Panc1 (cell line): ENCODE data around the gene NID1. TPM values are rescaled to one million over a fixed set of nuclear protein-coding genes. Genes with fewer than 3 reads are reported as not detected.

Source experiments
- ATAC-seq: fragments of 200-7000 bp; cut with Tn5 transposase; 2 replicates; pipeline ENCODE4 v1.9.1; 2020; ENCODE audit warnings: mild to moderate bottlenecking, moderate library complexity
- BruUV-seq: library from RNA; stranded (reverse); fragments of 400-500 nt; replicated peaks from 2 replicates; lab custom pipeline; 2021; lab: Mats Ljungman, UMichigan
- CTCF ChIA-PET: fragments of 300-600 bp; sonication (Branson Sonifier 250); formaldehyde crosslinking; loops from one replicate; lab custom pipeline; 2022; ENCODE audit warnings: antibody characterized with exemption; lab: Charles Lee
- POLR2A ChIA-PET: fragments of 300-600 bp; sonication (Branson Sonifier 250); formaldehyde crosslinking; loops from one replicate; lab custom pipeline; 2022; ENCODE audit warnings: antibody characterized with exemption; lab: Charles Lee
- DNase-seq: peaks from one replicate; pipeline ENCODE4 v3.0.0-alpha.2; 2010; ENCODE audit warnings: low read depth, low spot score
- H3K27ac ChIP-seq: 2 replicates; pipeline ENCODE4 v1.5.1; 2011; ENCODE audit warnings: mild to moderate bottlenecking, low read length, inconsistent platforms
- H3K27me3 ChIP-seq: fragments of 200-500 bp; sonication (Bioruptor generic); 2 replicates; pipeline ENCODE4 v1.6.0; 2014; ENCODE audit warnings: low read length, inconsistent platforms; ENCODE audit not compliant: control insufficient read depth, insufficient read depth
- H3K36me3 ChIP-seq: fragments of 200-500 bp; sonication (Bioruptor generic); 2 replicates; pipeline ENCODE4 v1.5.1; 2014; ENCODE audit warnings: inconsistent platforms, mild to moderate bottlenecking, low read length, moderate library complexity; ENCODE audit not compliant: control insufficient read depth, insufficient read depth
- H3K4me1 ChIP-seq: 2 replicates; pipeline ENCODE4 v1.5.1; 2011; ENCODE audit warnings: inconsistent platforms, mild to moderate bottlenecking, low read length, moderate library complexity; ENCODE audit not compliant: control insufficient read depth, insufficient read depth
- H3K4me3 ChIP-seq, 2 experiments: 2 replicates each; pipeline ENCODE4 v1.5.1; 2011 to 2012; ENCODE audit warnings: low read depth in 2 of 2, low read length in 2 of 2, mild to moderate bottlenecking in 2 of 2, inconsistent platforms in 1 of 2, moderate library complexity in 1 of 2
- H3K9me3 ChIP-seq: fragments of 200-500 bp; sonication (Bioruptor generic); 2 replicates; pipeline ENCODE4 v1.5.1; 2014; ENCODE audit warnings: low read depth, mild to moderate bottlenecking, inconsistent platforms, low read length, moderate library complexity; ENCODE audit not compliant: control insufficient read depth, insufficient read depth
- CTCF ChIP-seq: fragments of 450-650 bp; IDR thresholded peaks from 2 replicates; pipeline ENCODE4 v1.5.1; 2017; ENCODE audit warnings: mild to moderate bottlenecking
- POLR2AphosphoS5 ChIP-seq: IDR thresholded peaks from 2 replicates; pipeline ENCODE4 v1.6.1; 2012; ENCODE audit warnings: mild to moderate bottlenecking, low read depth, low read length, moderate library complexity
- TCF7L2 ChIP-seq: IDR thresholded peaks from 2 replicates; pipeline ENCODE4 v1.6.1; 2011; ENCODE audit warnings: mild to moderate bottlenecking, low read depth, low read length, inconsistent platforms
- in situ Hi-C: cut with HindIII; loops from 2 replicates; pipeline ENCODE4 v1.10.0; 2016; ENCODE audit warnings: low sequenced_read_pairs, low pct_unique_long_range_greater_than_20kb
- intact Hi-C: fragments of 100-400 bp; cut with micrococcal nuclease; formaldehyde crosslinking; loops from one replicate; pipeline ENCODE4 v1.10.0; 2022; ENCODE audit not compliant: unreplicated experiment
- total RNA-seq: library from RNA; stranded (reverse); gene quantifications from one replicate; pipeline ENCODE4 v1.2.1, GENCODE V29; 2021; ENCODE audit not compliant: unreplicated experiment
- TF ChIP-seq, protein P1 (sequence below), 2 experiments: IDR thresholded peaks; 2 replicates each; pipeline ENCODE4 v1.6.1; 2011 to 2012; ENCODE audit warnings: low read depth in 2 of 2, control low read depth in 1 of 2, low read length in 1 of 2, mild to moderate bottlenecking in 1 of 2, moderate library complexity in 1 of 2; ENCODE audit not compliant: insufficient read depth in 1 of 2

Gene NID1
- total RNA-seq, 1 experiment from 2014 or later, result 89.3 TPM

DNA sequence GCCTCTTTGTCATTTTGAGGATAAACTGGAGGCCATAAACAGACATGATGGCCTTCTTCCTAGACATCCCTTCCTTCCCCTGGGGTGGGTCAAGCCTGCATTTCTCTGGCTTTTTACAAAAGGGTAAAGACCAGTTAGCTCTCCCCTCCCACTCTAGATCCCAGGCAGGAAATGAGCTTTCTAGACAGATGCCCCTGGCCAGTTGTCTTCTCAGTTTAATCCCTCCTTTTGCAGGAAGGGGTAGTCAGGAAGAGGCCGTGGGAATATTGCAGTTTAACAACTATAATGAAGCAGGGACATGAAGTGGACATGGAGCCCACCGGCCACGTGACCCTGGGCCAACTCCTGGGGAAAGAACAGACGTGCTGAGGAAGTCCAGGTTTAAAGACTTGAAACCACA is 85.7 kb downstream of the NID1 start:
- H3K4me1 ChIP-seq, result 0 out of 2 replicates have a peak, but pooled peaks cover 3% of the 10 kb centered on the region
- DNase-seq (no peak), ATAC-seq (no peak)
- CTCF ChIA-PET, result no interaction called here
- H3K36me3 ChIP-seq, result 0 out of 2 replicates have a peak, but pooled peaks cover 3% of the 10 kb centered on the region
- H3K27ac ChIP-seq, result no peak overlapping the region
- in situ Hi-C loops, result no loop called here
- POLR2A ChIA-PET, result no interaction called here
- no peaks in the 10 kb centered on the region for H3K27me3 ChIP-seq
- TF ChIP-seq CTCF (no peak), TCF7L2 (no peak), POLR2AphosphoS5 (no peak)
- TF ChIP-seq, protein P1, sequence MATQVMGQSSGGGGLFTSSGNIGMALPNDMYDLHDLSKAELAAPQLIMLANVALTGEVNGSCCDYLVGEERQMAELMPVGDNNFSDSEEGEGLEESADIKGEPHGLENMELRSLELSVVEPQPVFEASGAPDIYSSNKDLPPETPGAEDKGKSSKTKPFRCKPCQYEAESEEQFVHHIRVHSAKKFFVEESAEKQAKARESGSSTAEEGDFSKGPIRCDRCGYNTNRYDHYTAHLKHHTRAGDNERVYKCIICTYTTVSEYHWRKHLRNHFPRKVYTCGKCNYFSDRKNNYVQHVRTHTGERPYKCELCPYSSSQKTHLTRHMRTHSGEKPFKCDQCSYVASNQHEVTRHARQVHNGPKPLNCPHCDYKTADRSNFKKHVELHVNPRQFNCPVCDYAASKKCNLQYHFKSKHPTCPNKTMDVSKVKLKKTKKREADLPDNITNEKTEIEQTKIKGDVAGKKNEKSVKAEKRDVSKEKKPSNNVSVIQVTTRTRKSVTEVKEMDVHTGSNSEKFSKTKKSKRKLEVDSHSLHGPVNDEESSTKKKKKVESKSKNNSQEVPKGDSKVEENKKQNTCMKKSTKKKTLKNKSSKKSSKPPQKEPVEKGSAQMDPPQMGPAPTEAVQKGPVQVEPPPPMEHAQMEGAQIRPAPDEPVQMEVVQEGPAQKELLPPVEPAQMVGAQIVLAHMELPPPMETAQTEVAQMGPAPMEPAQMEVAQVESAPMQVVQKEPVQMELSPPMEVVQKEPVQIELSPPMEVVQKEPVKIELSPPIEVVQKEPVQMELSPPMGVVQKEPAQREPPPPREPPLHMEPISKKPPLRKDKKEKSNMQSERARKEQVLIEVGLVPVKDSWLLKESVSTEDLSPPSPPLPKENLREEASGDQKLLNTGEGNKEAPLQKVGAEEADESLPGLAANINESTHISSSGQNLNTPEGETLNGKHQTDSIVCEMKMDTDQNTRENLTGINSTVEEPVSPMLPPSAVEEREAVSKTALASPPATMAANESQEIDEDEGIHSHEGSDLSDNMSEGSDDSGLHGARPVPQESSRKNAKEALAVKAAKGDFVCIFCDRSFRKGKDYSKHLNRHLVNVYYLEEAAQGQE (IDR thresholded peaks at IDR 0.05; ENCODE audit: insufficient read depth in 1 of 2, low read depth in 2 of 2, low read length in 1 of 2), result no peak
- no peak overlapping the region for H3K4me3 ChIP-seq
- H3K9me3 ChIP-seq, result no peaks in the 10 kb centered on the region
- intact Hi-C loops, result no loop called here
- BruUV-seq, result no TSS peak

- POLR2A ChIA-PET, result no interaction called here
- Histone ChIP-seq H3K36me3 (0 out of 2 replicates have a peak, but pooled peaks cover 3% of the 10 kb centered on the region), H3K4me3 (no peak overlapping the region), H3K4me1 (peaks cover 11% of the 10 kb centered on the region), H3K9me3 (no peaks in the 10 kb centered on the region), H3K27me3 (no peaks in the 10 kb centered on the region), H3K27ac (no peak overlapping the region)
- TF ChIP-seq, protein P1 (IDR thresholded peaks at IDR 0.05; ENCODE audit: insufficient read depth in 1 of 2, low read depth in 2 of 2, low read length in 1 of 2), result no peak
- TF ChIP-seq TCF7L2 (no peak), POLR2AphosphoS5 (no peak)
- intact Hi-C loops (no loop called here), in situ Hi-C loops (no loop called here)
- DNase-seq (no peak), ATAC-seq (no peak)
- CTCF ChIA-PET, result no interaction called here
- no TSS peak for BruUV-seq
Measured at GRCh38 chr1:235976490-235976889, 88.4 kb downstream of the NID1 start.
